ENCODE measurements around the gene CRABP1.

CRABP1 gene
- 0 reads per million in 4 donors for total RNA-seq

DNA sequence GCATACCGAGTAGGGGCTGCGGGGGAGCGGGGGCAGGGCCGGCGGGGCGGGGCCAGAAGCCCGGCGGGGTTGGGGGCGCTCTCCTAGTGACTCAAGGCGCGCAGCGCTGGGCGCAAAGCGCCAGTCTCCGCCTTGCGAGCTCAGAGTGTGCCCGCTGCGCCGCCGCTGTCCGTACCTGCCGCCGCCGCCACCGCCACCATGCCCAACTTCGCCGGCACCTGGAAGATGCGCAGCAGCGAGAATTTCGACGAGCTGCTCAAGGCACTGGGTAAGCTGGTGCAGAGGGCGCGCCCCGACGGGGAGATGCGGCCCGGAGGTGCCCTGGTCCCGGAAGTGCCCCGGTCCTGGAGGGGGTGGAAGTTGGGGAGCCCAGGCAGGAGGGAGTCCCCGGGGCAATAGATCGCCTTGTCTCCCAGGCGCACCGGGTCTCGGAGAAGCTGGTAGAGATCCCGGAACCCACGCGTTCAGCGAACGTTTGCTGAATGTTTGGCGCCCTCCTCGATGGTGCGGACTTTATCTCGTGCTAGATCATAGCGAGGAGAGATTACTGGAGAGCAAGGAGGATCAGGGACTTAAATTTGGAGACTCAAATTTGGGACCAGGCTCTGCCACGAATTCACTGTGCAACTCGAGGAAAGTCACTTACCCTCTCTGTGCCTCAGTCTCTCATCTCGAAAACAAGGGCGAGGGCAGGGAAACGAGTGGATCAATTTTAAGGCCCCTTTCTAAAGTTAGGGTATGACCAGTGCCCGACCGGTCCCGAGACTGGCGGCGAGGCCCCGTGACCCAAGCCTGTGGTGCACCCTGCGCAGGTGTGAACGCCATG is at the start of gene CRABP1:
Gene CRABP1 (plus strand): TSS at position 123 of the 826 bp plus-strand sequence. CDS start 76 bp downstream, at position 199.
- DNase-seq = no peak

- no peak for DNase-seq
These were observed 49.1 kb upstream of the CRABP1 start for GRCh38 chr15:78291052-78291451.

GRCh38 chr15:78291698-78292097 is 48.5 kb upstream of the CRABP1 start:
- DNase-seq = no peak

DNA sequence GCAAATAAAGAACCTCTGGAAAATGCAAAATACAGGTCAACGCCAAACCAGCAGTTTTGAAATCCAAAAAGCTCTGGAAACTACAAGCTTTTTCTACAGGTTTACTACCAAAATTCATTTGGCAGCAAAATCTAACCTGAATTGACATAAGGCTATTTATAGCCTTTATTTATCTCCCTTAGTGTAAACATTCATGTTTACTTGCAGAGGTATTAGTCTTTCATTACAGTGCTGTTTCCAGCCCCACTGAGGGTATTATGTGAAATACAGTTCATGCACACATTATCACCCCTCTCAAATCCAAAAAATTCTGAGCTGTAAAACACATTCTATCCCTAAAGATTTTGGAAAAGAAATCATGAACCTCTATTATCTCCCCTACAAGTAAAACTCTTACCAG is 47.9 kb upstream of the CRABP1 start:
- DNase-seq = no peak

- DNase-seq = peak; percentile 81 to 94 (median 85)
These were observed 40.8 kb upstream of the CRABP1 start, which contains the start of gene SKIC8 for GRCh38 chr15:78299101-78299930. TSS of gene SKIC8 (minus strand) at chr15:78299609. CDS start at chr15:78295686, 3,923 bp downstream.

GRCh38 chr15:78301326-78301725 is 38.8 kb upstream of the CRABP1 start:
- peak in 1 of 5 donors; percentile 32 for DNase-seq

GRCh38 chr15:78301828-78302227 is 38.3 kb upstream of the CRABP1 start:
- no peak for DNase-seq

GRCh38 chr15:78302579-78303312 is 37.4 kb upstream of the CRABP1 start:
- peak in 1 of 5 donors; percentile 50 for DNase-seq

- no peak for DNase-seq
These were observed 35.7 kb upstream of the CRABP1 start for GRCh38 chr15:78304216-78305066.

DNA sequence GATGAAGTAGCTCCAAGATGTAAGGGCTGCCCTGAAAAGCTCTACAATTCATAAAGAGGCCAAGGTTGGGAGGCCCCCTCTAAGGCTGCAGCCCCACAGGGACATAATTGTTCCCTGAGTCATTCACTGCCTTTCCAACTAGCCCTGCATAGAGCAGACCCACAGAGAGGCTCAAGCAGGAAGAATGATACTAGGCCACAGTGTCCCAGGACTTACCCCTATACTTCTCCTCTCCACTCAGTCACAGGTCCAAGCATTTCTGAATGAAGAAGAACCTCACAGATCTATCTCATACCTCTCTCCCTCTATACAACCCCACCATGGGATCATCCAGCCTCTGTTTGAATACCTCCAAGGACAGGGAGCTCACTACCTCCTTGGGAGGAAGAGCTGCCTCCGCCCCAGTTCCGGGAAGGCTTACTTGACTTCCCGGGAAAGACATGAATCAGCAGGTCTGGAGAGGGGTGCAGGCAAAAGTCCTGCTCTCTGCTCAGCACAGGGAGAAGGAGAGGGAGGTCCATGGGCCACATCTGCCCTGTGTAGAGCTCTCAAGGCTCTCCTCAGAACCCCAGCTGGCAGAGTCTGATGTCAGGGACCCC is 33.9 kb upstream of the CRABP1 start:
- DNase-seq = no peak

DNA sequence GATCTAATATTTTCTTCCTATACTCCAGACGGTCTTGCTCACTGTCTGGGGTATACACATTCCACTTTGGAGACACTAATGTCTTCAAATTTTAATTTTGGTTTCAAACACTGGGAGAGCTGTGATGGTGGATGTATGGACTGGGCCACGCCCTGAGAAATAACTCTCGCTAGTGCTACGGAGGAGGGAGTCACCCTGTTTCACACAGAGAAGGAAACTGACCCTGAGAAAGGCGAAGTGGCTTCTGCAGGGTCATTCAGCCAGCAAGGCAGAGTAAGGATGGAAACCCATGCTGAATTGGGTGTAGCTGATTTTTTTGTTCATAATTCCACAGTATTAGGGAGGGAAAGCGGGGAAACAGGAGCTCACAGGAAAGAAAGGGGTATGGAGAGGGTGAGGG is 32.2 kb upstream of the CRABP1 start:
- DNase-seq = no peak

DNA sequence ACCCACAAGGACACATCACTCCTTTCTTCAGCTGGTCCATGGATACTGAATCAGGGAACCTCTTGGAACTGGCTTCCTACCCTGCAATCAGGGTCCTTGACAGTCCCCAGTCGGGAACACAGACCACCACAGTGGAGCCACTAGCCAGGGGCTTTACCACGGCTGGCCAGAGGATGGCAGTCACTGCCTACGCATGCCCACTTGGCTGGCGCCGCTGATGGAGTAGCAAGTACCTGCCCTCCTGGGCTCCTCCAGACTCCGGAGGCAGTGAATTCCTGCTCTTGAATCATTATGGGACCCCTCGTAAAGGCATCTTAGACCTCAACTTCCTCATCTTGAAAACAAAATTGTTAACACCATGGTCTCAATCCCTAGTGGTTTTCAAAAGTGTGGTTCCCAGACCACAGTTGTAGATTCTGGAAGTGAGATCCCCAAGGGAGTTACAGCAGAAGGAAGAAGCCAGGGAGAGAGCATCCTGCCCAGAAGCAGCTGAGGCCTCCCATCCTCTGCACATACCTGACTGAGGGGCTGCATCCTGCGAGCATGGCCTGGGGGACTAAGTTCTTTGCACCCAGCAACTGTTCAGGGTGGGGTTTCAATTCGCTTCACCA is 31.6 kb upstream of the CRABP1 start:
- peak in 3 of 5 donors; percentile 15 to 36 (median 16) for DNase-seq

GRCh38 chr15:78311292-78311691 is 28.9 kb upstream of the CRABP1 start:
- DNase-seq = no peak

GRCh38 chr15:78312536-78312935 is 27.6 kb upstream of the CRABP1 start:
- no peak for DNase-seq

- no peak for DNase-seq
These were observed 27.2 kb upstream of the CRABP1 start for GRCh38 chr15:78312957-78313356.

- DNase-seq = no peak
These were observed 26.8 kb upstream of the CRABP1 start for GRCh38 chr15:78313383-78313782.

DNA sequence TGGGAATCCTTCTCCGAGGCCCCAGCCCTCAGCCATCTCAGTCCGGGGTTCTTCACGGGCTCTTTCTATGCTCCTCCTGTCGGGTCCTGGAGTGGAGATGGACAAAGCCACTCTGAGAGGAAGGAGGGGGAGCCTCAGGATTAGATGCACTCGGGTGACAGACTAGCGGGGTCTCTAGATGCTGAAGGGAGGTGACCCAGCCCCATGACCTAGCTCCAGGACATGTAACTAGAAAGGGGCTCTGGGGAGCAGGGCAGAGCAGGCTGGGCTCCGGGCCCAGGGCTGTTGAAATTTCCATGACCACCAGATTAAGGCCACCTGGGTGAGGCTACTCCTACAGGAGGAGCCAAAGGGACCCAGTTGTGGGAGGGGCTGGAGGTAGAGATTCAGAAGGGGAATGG is 26.0 kb upstream of the CRABP1 start:
- DNase-seq = no peak

DNA sequence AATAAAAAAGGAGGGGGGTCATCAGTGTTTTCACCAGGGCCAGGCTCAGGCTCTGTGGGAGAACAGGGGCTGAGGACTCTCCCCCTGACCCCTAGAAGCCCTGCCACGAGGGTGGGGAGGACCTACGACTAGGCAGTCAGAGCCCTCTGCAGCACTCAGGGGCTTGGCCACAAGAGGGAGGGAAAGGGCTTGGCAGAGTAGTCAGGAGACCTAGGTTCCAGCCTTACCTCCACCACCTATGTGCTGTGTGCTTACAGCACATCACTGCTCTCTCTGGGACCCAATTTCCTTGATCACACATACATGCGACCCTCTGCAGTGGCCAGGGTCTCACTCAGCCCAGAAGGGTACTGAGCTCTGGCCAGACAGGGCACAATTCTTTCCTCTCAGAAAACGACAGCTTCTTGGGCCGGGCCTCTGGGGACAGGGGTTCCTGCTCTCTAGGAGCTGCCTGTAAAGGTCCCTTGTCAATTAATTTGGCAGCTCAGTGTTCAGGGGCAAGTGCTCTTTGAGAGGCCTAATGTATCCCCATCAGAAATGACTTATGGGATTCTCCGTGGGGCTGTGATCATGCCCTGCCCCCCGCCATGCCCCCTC is 24.4 kb upstream of the CRABP1 start:
- DNase-seq = no peak

- DNase-seq = no peak
These were observed 23.7 kb upstream of the CRABP1 start for GRCh38 chr15:78316283-78317083.
